K562 (cell line): ENCODE measurements around the gene RAD54L. TPM values are rescaled to one million over a fixed set of nuclear protein-coding genes. Genes with fewer than 3 reads are reported as not detected.
A peak's percentile ranks its signal among the peaks of the same experiment; 100 is the strongest.

Experiments
- ATF1 ChIP-seq, 2 experiments: fragments of 450-650 bp in 1 of 2; IDR thresholded peaks; 2 replicates each; pipeline ENCODE4 v1.6.1; 2016; ENCODE audit warnings: missing compliant biosample characterization in 1 of 2, missing genetic modification characterization in 1 of 2
- CCNT2 ChIP-seq: IDR thresholded peaks from 2 replicates; pipeline ENCODE4 v1.6.1; 2011; ENCODE audit warnings: borderline replicate concordance, low read depth, mild to moderate bottlenecking, moderate library complexity, mixed read lengths, low read length; ENCODE audit not compliant: insufficient read length; ENCODE audit errors: extremely low read depth
- CHD1 ChIP-seq: fragments of 200-600 bp; sonication (generic); IDR thresholded peaks from one replicate; pipeline ENCODE4 v1.6.1; 2012; ENCODE audit warnings: mild to moderate bottlenecking, moderate library complexity, low read length, inconsistent platforms
- CREB3L1 ChIP-seq: fragments of 450-650 bp; IDR thresholded peaks from 2 replicates; pipeline ENCODE4 v1.6.1; 2014; ENCODE audit warnings: low read depth, mild to moderate bottlenecking, moderate library complexity, borderline replicate concordance
- DEAF1 ChIP-seq: fragments of 450-650 bp; formaldehyde crosslinking; IDR thresholded peaks from 2 replicates; pipeline ENCODE4 v1.4.0; 2020; ENCODE audit warnings: mild to moderate bottlenecking, moderate library complexity
- ETV6 ChIP-seq, 3 experiments: fragments of 150-350 bp in 1 of 3; sonication (generic) in 1 of 3; formaldehyde crosslinking in 1 of 3; IDR thresholded peaks; 2 replicates each; pipeline versions ENCODE4 v1.6.1 to v1.8.0; 2014 to 2022; ENCODE audit warnings: borderline replicate concordance in 2 of 3, low read depth in 2 of 3, antibody characterized with exemption in 1 of 3, low read length in 1 of 3, mild to moderate bottlenecking in 1 of 3, missing genetic modification reagents in 1 of 3
- HIVEP1 ChIP-seq: fragments of 250-450 bp; sonication (Bioruptor Pico); IDR thresholded peaks from 2 replicates; pipeline ENCODE4 v1.4.0; 2020; ENCODE audit warnings: mild to moderate bottlenecking
- HSF4 ChIP-seq: fragments of 250-450 bp; sonication (Bioruptor Pico); IDR thresholded peaks from 2 replicates; pipeline ENCODE4 v2.1.2; 2022; ENCODE audit warnings: mild to moderate bottlenecking, moderate library complexity, borderline replicate concordance
- LEF1 ChIP-seq: fragments of 450-650 bp; IDR thresholded peaks from 2 replicates; pipeline ENCODE4 v1.6.1; 2016; ENCODE audit warnings: mild to moderate bottlenecking
- MLLT1 ChIP-seq, 2 experiments: fragments of 450-650 bp; IDR thresholded peaks; 2 replicates each; pipeline ENCODE4 v1.6.1; 2016
- PHB2 ChIP-seq: fragments of 450-650 bp; IDR thresholded peaks from 2 replicates; pipeline ENCODE4 v1.6.1; 2017; ENCODE audit warnings: low read depth
- PML ChIP-seq: IDR thresholded peaks from 2 replicates; pipeline ENCODE4 v1.6.1; 2012; ENCODE audit warnings: low read length, inconsistent platforms
- POLR2B ChIP-seq: fragments of 450-650 bp; IDR thresholded peaks from 2 replicates; pipeline ENCODE4 v1.6.1; 2018; ENCODE audit warnings: low read depth; ENCODE audit not compliant: partially characterized antibody
- RBM39 ChIP-seq: fragments of 200-400 bp; formaldehyde crosslinking; optimal IDR thresholded peaks from 2 replicates; pipeline ENCODE3; 2018; ENCODE audit warnings: low read depth, low read length
- SETDB1 ChIP-seq: IDR thresholded peaks from one replicate; pipeline ENCODE4 v1.6.1; 2012; ENCODE audit warnings: low read length, control low read depth, inconsistent platforms
- SIN3A ChIP-seq, 2 experiments: fragments of 150-350 bp in 1 of 2; IDR thresholded peaks; 2 replicates each; pipeline ENCODE4 v1.6.1; 2011 to 2016; ENCODE audit warnings: borderline replicate concordance in 2 of 2, low read depth in 2 of 2, low read length in 2 of 2, mild to moderate bottlenecking in 2 of 2, moderate library complexity in 2 of 2; ENCODE audit not compliant: control insufficient read depth in 1 of 2
- SMAD4 ChIP-seq: fragments of 250-450 bp; sonication (Bioruptor Pico); conservative IDR thresholded peaks from 2 replicates; pipeline ENCODE4 v1.8.0; 2021; ENCODE audit warnings: inconsistent platforms, mild to moderate bottlenecking, moderate library complexity
- SRSF7 ChIP-seq: fragments of 200-400 bp; formaldehyde crosslinking; optimal IDR thresholded peaks from 2 replicates; pipeline ENCODE3; 2017; ENCODE audit warnings: mild to moderate bottlenecking, low read depth, low read length
- USF1 ChIP-seq: sonication (generic); formaldehyde crosslinking; IDR thresholded peaks from 2 replicates; pipeline ENCODE4 v1.9.0; 2022; ENCODE audit warnings: mild to moderate bottlenecking, missing genetic modification reagents
- ZNF274 ChIP-seq: IDR thresholded peaks from 2 replicates; pipeline ENCODE4 v1.6.1; 2011; ENCODE audit warnings: low read depth, mild to moderate bottlenecking, low read length, moderate library complexity, borderline replicate concordance
- polyA plus RNA-seq, 8 experiments: library from polyadenylated mRNA; depleted of rRNA in 4 of 8; stranded (reverse) in 5 of 8; unstranded in 3 of 8; fragments of >200 nt; fragmentation: Nextera tagmentation in 2 of 8; fragmentation: Illumina TruSeq in 1 of 8; extraction: Ambion mirVana in 2 of 8; extraction: Trizol in 1 of 8; gene quantifications; 2 replicates each; pipeline versions ENCODE4 v1.2.1 to v1.2.3, GENCODE V29; 2011 to 2014; ENCODE audit warnings: inconsistent platforms in 1 of 8, missing spikeins in 1 of 8
- total RNA-seq, 7 experiments: library from RNA; depleted of rRNA in 6 of 7; stranded (reverse); fragments of >200 nt in 6 of 7; fragmentation: Illumina TruSeq in 2 of 7; extraction: Trizol in 2 of 7; gene quantifications; 2 replicates each; pipeline versions ENCODE4 v1.2.1 to v1.2.3, GENCODE V29; 2011 to 2021; ENCODE audit warnings: low replicate concordance in 1 of 7

Gene RAD54L
- total and polyA plus RNA-seq, 9 of the 15 experiments (the other 6 are each of a cell fraction or from before 2014, with no cell fraction given) = 17.9 to 92.3 (median 37.5) TPM

GRCh38 chr1:46247436-46248121 lies at the start of gene RAD54L (continued):
- TF ChIP-seq ETV6 (IDR thresholded peaks at IDR 0.05; ENCODE audit: borderline replicate concordance in 1 of 2, low read depth in 2 of 2, low read length in 1 of 2) (no peak), ETV6 (CRISPR knock-in tag; IDR thresholded peaks at IDR 0.05; ENCODE audit: borderline replicate concordance) (no peak), HSF4 (CRISPR knock-in tag) (no peak), SETDB1 (no peak), SMAD4 (CRISPR knock-in tag) (peak; percentile 19; the same call in 1 of the 2 replicates), LEF1 (no peak), PHB2 (no peak), ZNF274 (no peak), SIN3A (IDR thresholded peaks at IDR 0.05; ENCODE audit: borderline replicate concordance in 2 of 2, control insufficient read depth in 1 of 2, low read depth in 2 of 2, low read length in 2 of 2) (peak; percentile 91 to 96), HIVEP1 (no peak), RBM39 (no peak), CHD1 (no peak), PML (peak; percentile 90), SRSF7 (no peak), CCNT2 (peak; percentile 13), DEAF1 (CRISPR knock-in tag) (no peak), CREB3L1 (no peak), MLLT1 (IDR thresholded peaks at IDR 0.05) (peak; percentile 89 to 100), USF1 (CRISPR knock-in tag) (no peak), POLR2B (peak; percentile 84), ATF1 (CRISPR knock-in tag; IDR thresholded peaks at IDR 0.05) (peak; percentile 65; the same call in 1 of the 2 replicates), ATF1 (tag; IDR thresholded peaks at IDR 0.05) (no peak; the same call in 1 of the 2 replicates)
